NCI-H345 (cell line): Measurements from ENCODE around the gene RCN2.

ENCODE experiments used
- DNase-seq: peaks from one replicate; lab custom pipeline; 2025; lab: John Stamatoyannopoulos, UW

RCN2 gene

GRCh38 chr15:76974456-76975036, 43.0 kb downstream of the RCN2 start:
- no peak for DNase-seq

GRCh38 chr15:76976141-76976540, 44.6 kb downstream of the RCN2 start:
- no peak for DNase-seq

DNA sequence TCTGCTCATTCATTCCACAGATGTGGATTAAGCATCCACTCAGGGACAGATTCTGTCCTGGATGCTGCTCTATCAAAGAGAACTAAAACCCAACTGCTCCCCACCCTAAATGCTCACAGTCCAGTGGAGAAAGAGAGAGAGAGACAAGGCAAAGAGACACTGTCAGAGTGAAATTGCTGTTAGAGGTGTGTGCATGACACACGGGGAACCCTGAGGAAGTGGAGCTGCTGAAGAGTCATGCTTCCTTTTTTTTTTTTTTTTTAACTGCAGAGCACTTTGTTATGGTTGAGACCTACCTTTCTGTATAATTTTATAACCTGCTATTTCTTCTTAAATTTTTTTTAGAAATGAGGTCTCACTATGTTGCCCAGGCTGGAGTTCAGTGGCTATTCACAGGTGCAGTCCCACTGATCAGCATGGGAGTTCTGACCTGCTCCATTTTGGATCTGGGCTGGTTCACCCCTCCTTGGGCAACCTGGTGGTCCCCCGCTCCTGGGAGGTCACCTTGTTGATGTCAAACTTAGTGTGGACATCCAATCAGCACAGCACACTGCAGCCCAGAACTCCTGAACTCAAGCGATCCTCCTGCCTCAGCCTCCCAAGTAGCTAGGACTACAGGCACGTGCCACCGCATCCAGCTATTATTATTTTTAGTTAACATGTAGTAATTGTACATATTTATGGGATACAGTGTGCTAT, 45.2 kb downstream of the RCN2 start:
- DNase-seq, result no peak

DNA sequence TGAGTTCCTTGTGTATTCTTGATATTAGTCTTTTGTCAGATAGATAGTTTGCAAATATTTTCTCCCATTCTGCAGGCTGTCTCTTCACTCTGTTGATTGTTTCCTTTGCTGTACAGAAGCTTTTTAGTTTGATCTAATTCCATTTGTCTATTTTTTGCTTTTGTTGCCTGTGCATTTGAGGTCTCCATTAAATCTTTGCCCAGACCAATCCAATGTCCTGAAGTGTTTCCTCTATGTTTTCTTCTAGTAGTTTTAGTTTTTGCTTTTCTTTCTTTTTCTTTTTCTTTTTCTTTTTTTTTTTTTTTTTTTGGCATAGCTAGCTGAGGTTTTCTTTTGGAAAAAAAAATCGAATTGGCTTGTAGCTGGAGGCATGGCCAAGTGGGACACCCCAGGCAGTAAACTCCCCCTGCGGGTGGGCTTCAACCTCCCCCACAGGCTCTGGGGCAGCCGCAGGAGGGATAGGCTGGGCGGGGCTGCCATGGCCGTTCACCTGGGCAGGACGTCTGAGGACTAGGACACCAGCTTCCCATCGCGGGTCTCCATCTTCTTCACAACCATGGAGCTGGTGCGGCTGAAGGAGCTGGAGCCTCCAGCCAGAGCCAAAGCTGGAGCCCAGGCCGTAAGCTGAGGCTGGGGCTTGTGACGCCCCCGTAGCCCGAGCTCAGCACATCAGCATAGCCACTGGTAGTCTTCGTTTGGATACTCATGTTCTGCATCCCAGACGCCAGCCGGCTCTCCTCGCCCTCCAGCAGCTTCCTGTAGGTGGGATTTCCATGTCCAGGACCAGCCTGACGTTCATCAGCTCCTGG, 47.2 kb downstream of the RCN2 start:
- no peak for DNase-seq

DNA sequence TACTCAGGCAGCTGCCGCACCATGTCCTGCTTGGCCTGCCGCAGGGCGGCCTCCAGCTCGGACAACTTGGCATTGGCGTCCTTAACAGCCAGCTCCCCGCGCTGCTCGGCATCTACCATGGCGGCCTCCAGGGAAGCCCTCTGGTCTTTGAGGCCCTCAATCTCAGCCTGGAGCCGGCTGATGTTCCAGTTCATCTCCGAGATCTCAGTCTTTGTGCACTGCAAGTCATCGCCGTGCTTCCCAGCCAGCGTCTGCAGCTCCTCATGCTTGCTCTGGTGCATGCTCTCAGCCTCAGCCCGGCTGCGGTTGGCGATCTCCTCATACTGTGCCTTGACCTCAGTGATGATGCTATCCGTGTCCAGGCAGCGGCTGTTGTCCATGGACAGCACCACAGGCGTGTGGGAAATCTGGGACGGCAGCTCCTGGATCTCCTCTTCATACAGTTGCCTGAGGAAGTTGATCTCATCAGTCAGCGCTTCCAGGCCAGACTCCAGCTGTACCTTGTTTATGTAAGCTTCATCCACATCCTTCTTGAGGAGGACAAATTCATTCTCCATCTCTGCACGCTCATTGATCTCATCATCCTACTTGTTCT, 47.9 kb downstream of the RCN2 start:
- DNase-seq, result no peak

- no peak for DNase-seq
Observed at GRCh38 chr15:76979996-76980520, 48.5 kb downstream of the RCN2 start.

DNA sequence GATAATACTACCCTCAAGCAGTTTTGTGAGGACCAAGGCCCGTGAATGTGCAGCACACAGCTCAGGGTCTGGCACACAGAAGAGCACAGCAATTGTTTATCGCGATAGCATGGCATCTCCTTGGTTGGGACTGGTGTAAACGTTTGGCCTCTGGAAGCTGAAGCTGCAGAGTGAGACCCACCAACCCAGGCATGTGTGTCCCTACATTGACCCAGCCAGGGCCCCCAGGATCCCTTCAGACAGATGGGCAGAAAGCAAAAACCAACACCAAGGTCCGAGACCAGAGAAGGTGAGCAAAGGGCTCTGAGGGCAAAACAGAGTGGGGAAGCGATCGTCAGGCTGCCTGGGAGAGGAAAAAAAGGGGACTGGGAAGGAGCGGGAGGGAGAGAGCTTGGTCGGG, 50.8 kb downstream of the RCN2 start:
- no peak for DNase-seq

- DNase-seq, result no peak
Observed at GRCh38 chr15:76982756-76983155, 51.2 kb downstream of the RCN2 start.

GRCh38 chr15:76983590-76984375, 52.2 kb downstream of the RCN2 start:
- no peak for DNase-seq

DNA sequence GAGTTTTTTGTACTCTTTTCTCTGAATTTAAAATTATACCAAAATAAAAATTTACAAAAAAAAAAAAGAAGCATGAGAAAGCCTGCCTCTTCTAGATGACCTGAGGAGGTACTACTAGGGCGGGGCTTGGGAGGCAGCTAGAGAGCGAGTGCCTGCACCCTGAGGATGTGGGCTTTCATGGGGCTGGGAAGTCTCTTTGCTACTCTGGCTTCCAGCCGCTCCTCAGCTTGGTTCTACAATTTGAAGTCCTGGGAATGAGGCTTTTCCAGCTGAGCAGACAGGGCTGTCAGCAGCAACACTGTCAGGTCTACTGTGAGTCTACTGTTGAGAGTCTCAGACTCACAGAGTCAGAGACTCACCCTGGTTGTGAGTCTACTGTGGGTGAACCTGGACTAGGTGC, 55.2 kb downstream of the RCN2 start:
- DNase-seq, result no peak

DNA sequence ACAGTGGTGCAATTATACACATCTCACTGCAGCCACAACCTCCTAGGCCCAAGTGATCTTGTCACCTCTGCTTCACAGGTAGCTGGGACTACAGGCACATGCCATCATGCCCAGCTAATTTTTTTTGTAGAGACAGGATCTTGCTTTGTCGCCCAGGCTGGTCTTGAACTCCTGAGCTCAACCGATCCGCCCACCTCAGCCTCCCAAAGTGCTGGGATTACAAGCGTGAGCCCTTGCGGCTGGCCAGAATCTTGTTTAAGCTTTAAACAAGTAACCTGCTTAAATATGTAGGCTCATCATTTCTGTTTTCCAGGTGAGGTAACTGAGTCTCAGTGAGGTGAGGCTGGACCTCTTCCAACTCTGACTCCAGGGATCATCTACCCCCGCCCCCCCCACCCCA, 55.7 kb downstream of the RCN2 start:
- no peak for DNase-seq

DNA sequence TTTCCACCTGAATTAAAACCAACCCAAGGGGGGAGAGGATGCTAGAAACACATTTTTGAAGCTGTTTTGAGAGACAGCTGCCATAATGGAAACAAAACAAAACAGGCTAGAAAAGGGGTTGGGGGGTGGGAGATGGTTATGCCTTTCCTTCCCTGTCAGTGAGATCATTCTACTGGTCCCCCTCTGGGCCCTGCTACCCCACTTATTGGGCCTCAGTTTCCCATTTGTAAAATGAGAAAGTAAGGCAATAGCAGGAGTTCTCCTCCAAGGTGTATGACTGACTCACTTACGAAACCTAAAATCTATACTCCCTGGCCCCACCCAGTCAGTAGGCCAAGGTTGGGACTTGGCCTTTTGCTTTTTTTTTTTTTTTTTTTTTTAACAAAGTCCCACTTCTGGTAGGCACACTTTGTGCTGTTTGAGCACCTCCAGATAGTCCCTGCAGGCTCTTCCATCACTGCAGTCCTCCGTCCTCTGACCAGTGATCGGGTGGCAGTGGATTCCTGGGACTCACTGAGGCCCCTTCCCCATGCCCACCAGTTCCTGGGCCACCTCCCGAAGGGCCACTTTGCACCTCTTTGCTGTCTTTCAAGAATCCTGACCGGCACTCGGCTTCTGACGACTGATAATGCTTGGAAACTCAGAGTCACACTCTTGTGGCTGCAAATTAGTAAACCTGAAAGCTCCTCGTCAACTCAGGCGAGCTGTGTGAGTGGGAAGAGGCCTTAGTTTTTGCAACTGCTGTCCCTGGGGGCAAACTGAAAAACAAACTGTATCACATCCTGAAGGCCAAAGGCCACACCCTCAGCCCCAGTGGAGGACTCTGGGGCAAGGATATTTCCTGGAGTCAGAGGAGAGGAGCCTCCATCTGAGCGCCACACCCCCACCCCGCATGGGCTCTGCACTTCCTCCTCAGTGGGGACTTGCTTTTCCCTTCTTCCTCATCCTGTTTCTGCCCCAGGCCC, 56.6 kb downstream of the RCN2 start:
- DNase-seq, result no peak

- DNase-seq, result no peak
Observed at GRCh38 chr15:76988867-76989780, 57.6 kb downstream of the RCN2 start.

GRCh38 chr15:76991048-76991447, 59.5 kb downstream of the RCN2 start:
- no peak for DNase-seq

DNA sequence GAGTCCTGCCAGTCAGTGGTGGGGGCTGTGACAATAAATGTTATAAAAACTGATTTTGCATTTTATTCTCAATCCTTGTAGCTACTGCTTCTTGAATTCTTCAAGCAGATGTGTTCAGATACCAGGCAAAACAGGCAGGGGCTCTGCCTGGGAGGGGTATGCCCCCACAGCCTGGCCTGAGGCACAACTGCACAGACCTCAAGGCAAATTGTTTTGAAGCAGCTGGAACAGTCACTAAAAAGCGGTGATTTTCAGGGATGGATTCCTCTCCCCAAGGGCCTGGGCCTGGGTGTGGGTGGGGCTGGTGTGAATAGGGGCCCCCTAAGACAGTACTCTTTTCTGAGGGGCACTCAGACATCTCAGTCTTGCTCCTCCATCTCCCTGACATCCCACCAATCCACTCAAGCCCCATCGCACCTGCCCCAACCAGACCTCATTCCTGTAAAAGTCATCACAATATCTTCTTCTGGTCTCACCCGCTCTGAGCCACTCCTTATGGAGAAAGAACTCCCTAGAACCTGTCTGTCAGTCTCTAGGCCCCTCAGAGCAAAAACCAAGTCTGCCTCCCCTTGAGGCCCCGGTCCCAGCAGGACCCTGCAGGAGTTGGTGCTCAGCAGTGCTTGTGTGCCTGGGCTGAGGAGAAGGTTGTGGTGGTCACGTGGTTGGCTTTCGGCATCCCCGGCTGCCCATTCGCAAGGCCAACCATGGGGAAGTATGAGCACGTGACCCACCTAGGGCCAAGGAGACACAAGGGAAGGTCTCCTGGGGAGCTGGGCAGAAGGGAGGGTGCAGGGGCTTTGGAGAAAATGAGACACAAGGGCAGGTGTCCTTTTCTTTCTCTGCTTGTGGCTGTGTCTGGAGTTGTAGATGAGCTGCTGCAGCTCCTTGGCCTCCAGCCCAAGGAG, 60.4 kb downstream of the RCN2 start:
- no peak for DNase-seq

GRCh38 chr15:76993114-76993725, 61.7 kb downstream of the RCN2 start:
- DNase-seq, result no peak

DNA sequence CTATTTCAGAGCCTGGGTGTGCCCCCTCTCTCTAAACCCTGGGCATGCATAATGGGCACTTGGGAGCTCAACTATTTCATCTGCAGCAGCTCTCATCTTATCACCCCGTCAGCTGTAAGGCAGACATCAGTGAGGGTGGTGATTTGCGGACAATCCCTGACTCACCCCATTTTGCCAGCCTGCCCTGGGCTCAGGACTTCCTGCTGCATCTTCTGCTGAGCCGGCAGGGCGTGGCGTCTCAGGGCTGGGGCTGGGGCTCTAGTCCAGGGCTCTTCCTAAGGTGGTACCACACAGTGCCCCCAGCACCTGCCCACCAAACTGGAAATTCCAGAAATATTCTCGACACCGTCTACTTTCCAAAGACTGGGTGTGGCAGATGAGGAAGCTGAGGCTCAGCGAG, 62.5 kb downstream of the RCN2 start:
- DNase-seq, result no peak

- DNase-seq, result no peak
Observed at GRCh38 chr15:76994496-76994895, 62.9 kb downstream of the RCN2 start.
